HG03354 (cell line): Measurements from ENCODE around the gene ATP6V1C2.
A peak's percentile ranks its signal among the peaks of the same experiment; 100 is the strongest.
"Not testable (repeated sequence)": the region's sequence is repeated elsewhere in the genome, so short reads cannot be mapped to it uniquely, and the experiment has no call there.

ENCODE experiments used
- ATAC-seq: cut with Tn5 transposase; IDR thresholded peaks from one replicate; pipeline ENCODE4 v1.9.1; 2021; ENCODE audit warnings: mild to moderate bottlenecking; ENCODE audit not compliant: unreplicated experiment, poor library complexity, severe bottlenecking

Gene ATP6V1C2

DNA sequence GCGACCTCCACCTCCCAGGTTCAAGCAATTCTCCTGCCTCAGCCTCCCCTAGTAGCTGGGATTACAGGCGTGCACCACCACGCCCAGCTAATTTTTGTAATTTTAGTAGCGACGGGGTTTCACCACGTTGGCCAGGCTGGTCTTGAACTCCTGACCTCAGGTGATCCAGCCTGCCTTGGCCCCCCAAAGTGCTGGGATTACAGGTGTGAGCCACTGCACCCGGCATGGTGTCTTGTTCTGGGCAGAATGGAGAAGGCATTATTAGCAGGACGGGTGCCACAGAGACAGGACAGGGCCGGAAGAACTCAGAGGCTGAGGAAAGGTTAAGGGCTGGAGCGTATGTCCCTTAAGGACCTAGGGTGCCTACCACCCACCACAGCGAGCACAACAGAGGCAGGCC lies 59.4 kb downstream of the ATP6V1C2 start:
- not testable (repeated sequence) for ATAC-seq

DNA sequence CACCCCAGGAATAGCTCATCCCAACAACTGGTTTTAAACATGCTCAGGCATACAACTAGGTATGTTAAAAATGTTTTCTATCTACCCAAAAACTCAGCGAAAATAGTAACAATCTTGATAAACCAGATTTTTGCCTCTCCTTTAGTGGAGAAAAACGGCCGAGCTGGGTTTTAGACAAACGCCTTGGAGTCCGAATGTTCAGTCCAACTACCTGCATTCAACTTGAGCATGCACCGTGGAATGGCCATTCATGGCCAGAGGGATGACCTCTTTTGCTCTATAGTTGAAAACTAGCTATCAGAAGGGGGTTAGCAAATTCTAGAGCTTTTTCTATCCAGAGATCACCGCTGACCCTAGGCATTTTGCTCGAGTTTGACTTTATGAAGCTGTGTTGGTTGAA lies 60.3 kb downstream of the ATP6V1C2 start:
- ATAC-seq: no peak

DNA sequence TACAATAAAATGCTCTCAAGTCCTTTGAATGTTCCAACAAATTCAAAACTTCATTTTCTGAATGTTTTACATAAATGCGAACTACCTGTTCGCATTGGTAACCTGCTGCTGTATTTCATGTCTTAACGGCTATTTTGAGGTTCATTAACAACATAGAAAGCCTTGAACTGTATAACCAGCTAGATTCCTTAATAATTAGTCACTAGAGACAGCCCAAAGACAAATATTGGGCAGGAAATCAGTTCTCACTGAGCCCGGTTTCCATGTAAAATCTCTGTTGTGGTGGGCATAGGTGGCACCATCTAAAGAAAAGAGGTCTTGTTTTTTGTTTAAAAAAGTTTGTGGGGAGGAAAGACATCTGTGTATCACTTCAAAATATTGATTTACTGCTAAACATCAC lies 62.0 kb downstream of the ATP6V1C2 start:
- ATAC-seq: no peak

DNA sequence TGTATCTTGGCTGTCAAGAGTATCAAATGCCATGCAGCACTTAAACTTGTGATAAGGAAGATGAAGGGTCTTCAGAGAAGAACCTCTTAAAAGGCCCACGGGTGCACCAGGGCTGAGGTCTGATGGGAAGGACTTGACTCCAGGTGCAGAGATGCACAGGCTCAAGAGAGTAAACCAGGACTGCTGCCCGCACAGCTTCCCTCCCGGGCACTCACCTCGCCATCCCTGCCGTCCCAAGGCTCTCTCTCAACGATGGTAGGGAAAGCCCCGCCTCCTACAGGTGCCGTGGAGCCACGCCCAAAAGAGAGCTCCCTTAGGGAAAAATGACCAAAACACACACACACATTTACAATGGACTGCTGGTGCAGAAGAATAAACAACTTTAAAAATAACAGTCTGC lies 63.3 kb downstream of the ATP6V1C2 start:
- ATAC-seq: no peak

DNA sequence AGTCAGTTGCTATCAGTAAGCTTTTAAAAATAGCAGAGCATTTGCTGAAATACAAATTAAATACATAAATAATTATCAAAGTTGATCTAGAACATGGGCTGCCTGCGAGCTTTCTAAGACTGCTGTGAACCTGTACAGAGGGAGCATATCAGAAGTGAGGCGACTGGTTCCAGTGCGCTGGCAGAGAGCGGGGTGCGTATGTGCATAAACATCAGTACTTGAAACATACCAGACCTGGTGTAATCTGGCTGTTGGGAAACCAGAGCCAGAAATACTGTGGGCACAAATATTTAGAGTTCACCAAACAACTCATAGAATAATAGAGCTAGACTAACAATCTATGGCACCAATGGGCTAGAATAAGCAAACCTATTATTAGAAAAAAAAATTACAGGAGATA lies 63.8 kb downstream of the ATP6V1C2 start:
- ATAC-seq: no peak

DNA sequence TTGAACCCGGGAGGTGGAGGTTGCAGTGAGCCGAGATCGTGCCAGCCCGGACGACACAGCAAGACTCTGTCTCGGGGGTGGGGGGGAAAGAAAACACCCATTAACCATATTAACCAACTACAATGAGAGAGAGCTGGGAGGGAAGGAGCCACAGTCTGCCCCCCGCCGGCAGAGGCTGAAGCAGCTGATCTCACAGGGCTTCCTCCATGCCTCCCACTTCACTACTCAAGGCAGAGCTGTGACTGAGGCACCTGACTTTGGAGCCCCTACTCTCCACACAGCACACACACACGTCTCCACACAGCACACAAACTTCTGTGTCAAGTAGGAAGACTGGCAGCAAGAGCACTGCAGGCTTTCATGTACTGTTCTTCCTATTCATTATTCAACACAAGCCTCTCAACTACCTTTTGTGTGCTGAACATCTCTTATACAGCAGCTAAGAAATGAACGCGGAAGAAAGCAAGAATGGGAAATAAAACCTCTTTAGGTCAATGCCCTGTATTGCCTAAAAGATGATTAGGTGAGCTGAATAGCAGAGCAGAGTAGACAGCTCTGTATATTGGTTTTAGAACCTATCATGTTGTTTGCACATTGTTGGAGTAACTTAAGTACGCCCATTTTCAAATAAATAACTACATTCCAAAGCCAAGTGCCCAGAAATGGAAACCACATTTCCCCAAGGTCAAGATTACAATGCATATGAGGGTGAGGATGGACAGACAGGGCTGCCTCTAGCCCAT lies 65.0 kb downstream of the ATP6V1C2 start:
- no peak for ATAC-seq

DNA sequence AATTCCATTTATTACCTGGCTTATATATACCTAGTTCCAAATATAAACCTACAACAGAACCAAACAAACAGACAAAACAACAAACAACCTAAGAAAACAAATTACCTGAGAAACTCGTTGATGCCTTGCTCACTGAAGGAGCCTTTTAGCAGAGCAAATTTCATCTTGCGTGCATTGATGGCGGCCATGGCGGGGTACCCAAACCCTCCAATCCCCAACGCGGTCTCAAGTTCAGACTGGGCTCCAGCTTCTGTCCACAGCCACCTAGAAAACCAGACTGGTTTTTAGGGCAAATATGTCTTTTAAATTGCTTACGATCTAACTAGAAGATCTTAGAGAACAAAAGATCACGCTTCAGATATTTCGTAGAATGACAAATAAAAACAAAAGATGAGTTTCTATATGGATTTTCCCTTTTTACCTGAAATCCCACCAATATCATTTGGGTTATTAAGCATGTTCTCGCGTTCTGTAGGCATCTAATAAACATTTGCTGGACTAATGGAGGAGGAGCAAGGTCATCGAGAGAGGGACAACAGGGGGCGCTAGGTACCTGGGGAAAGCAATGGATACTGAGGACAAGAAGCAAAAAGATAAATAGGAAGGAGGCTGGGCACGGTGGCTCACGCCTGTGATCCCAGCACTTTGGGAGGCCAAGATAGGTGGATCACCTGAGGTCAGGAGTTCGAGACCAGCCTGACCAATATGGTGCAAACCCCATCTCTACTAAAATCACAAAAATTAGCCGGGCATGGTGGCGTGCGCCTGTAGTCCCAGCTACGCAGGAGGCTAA lies 65.9 kb downstream of the ATP6V1C2 start:
- ATAC-seq: no peak

DNA sequence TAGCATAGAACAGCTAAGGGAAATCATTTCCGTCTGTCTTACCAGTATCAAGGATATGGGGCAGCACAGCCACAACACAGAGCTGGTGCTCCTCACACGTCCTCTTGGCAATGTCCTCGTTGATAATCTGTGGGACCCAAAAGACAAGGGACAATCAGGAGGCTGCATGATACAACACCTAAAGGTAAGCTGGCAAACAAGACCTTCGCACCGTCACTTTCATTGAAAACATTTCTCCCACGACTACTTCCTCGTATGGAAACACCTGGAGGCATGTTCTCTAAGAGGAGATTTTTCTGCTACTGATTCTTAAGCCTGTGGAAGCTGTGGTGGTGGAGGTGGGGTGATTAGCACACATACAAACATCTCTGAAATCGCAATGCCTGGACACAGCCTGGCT lies 67.4 kb downstream of the ATP6V1C2 start:
- no peak for ATAC-seq

DNA sequence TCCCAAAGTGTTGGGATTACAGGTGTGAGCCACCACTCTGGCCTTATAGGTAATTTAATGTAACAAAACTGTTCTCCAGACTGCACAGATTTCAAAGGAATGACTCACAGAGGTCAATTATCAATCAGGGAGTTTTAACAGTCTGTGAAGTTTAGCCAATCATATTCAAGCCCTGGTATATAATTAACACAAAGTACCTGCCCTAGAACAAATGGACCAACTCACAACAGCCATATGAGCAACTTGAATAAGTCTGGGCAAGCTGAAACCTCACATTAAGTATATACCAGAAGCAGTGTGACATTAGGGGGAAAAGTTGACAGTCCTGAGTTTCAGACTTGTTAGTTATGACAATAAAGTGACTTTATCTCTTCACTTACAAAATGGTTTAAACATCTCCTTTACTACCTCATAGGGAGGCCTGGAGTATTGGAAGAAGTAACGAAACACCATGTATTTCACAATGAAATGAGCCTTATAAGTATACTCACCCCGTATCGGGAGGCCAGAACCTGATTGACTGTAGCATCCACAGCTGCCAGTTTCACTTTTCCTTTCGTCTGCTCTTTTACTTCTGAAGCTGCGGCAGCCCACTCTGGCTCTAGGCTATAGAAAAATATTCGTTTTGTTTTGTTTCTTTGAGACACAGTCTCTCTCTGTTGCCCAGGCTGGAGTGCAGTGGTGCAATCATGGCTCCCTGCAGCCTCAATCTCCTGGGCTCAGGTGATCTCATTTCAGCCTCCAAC lies 69.0 kb downstream of the ATP6V1C2 start:
- peak; percentile 94 for ATAC-seq

DNA sequence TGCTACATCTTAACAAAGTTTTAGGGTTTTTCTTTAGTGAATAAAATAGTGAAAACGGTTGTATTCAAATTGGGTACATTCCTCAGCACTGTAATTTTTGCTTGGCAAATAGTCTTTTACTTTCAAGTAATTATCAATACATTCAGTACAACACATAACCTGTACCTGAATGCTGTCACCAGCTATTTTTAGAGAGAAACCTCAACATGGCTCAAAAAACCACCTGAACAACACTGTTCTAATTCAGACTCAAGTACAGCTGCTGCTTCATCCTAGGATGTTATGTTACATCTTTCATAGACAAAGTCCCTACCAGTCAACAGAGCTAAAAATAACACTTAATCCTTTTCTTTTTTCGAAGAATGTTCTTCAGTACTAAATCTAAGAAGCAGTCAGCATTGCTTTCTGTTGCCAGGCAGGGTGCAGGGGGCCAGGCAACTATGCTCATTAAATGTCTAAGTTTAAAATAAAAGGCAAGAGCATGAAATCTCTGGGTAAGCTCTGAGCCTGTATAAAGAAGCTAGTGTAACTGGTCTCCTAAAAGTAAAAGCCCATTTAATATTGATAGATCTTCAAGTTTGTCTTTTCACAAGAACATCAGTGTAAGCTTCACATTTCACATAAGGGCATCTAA lies 70.7 kb downstream of the ATP6V1C2 start:
- ATAC-seq: peak; percentile 39

DNA sequence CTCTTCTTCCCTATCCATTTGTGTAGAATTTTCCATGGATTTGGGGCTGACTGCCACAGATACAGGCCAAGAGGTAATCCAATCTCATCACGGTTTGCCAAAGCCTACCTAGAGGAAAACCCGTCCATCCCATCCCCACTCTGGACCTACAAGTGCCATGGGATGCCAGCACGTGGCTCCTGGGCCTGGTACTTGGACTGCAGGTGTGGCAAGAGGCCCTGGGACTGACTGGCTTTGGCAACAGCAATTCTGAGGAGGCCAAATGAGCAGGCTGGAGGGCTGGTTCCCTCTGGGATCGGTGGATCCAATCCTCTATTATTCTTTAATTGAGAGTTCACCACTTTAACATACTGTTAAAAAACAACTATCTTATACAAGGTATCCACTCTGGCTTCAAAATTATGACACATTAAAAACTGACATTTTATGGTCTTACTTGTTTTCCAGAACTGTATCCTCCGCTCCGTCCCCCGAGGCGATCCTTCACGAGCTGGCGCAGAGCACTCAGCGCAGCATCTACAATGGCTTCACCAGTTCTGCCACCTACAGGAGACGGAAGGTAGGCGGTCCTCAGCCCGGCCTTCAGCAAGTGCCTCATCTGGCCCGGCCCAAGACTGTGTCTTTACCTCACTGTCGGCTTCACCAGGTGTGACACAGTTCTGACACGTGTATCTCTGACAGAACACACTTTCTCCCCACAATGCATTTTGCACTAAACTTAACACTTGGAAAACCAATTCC lies 71.4 kb downstream of the ATP6V1C2 start:
- no peak for ATAC-seq

DNA sequence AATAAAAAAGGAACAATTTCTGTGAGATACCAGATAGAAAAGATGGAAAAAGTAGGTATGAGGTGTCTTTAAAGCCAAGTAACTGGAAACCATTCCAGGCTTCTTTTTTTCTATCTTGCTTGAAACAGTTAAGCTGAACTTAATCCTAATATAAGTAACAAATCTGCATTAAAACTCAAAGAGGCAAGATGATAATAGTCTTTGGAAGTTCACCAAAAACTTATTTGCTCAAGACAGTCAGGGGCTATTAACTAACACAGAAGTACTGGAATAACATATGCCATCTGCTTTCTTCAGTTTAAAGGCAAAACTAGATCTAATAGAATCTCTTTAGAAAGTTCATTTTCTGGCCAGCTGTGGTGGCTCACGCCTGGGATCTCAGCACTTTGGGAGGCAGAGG lies 72.4 kb downstream of the ATP6V1C2 start:
- ATAC-seq: no peak

DNA sequence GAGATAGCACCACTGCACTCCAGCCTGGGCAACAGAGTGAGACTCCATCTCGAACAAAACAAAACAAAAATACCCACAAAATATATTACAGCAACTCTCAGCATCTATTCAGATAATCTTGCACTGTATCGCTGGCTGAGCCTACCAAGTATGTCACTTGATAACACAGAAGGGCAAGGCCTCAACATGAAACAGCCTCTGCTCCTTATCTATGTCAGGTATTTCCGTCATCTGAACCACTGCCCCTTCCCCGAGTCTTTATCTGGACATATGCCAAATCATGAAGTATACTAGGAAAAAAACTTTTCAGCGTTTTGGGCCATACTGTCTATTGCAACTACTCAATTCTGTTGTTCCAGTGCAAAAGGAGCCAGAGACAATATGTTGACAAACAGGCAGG lies 73.4 kb downstream of the ATP6V1C2 start:
- no peak for ATAC-seq

DNA sequence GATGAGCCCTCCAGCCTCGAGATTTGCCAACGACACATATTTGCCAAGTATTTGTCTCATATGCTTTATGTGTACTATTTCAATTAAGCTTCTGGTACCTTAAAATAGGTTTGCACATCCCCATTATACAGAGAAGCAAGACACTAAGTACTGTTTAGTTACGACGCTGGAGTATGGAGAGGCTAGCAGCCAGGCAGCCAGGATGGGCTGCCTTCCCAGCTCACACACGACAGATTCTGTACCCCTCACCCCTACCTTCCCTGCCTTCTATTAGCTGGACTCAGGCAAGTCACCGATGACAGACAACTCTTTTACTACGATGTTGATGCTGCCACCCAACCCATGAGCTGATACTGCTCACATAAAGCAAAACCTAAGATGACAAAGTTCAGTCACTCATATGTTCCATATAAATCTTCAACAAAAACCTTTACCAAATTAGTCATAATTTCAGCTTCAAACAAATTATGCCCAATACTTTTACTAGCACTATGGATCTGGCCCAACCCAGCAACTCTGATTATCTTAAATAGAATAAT lies 74.1 kb downstream of the ATP6V1C2 start:
- no peak for ATAC-seq

DNA sequence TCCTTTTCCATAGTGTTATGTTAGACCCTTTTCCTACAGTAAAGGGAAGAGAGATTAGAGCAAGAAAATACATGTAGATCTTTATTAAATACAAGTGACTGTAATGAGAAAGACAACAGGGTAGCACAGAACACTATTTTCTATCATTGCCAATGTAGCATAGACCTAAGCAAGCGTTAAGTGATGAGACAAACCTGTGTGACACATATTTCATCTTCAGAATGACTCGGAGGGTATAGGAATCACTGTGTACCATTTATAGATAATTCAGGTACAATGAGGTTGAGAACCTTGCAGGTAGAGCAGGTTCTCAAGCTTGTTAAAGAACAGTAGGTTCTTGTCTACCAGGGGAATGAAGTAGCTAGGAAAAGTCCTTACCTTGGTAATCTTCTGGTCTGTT lies 75.3 kb downstream of the ATP6V1C2 start:
- ATAC-seq: no peak

DNA sequence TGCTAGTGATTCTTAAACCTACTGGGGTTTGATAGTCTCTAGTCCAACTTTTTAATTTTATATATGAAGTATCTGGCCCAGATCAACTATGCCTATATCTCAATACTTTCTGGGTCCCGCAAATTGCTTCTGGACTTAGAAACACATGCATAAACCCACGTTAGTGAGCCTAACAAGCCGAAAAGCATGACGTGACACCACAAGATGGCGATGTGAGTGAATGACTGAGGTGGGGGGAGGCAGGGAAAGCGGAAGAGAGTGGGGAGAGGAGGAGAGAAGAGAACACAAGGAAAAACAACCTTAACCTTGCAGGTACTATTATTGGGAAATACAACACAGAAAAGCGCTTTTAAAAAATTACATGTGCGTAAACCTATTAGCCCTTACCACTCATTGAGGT lies 77.4 kb downstream of the ATP6V1C2 start:
- ATAC-seq: no peak

DNA sequence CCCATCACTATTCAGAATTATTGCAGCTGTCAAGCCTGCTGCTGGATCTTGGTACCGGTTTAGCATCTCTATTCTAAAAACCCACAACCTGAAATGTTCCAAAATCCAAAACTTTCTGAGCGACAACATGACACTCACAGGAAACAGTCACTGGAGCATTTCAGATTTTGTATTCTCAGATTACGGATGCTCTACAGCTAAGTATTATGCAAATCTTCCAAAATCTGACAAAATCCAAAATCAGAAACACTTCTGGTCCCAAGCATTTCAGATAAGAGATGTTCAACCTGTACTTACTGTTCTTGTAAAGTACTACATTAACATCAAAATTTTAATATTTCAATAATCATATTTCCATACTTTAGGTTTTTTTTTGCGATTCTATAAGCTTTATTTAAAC lies 78.7 kb downstream of the ATP6V1C2 start:
- no peak for ATAC-seq

DNA sequence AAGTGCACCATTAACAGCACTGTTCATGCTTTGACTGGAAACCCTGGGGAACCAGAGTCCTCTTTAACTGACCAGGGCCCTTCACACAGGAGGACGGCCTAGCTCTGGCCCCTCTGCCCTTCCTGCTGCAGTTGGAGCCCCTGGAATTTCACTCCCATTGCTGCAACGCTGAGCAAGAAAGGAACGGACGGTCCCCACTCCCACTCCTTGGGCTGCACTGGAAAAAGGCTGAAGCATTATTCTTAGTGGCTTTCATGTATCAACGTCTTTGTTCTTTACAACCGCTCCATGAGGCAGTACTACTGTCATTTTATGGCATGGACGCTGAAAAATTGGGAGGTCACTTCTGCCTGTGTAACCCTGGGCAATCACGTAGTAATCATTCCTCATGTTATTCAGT lies 81.2 kb downstream of the ATP6V1C2 start:
- ATAC-seq: no peak

DNA sequence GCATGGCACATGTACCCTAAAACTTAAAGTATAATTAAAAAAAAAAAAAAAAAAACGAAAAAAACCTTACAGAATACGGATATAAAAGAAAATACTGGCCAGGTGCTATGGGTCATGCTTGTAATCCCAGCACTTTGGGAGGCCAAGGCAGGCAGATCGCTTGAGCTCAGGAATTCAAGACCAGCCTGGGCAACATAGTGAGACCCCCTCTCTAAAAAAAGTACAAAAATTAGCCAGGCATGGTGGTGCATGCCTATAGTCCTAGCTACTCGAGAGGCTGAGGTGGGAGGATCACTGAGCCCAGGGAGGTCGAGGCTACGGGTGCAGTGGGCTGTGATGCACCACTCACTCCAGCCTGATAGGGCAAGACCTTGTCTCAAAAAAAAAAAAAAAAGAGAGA lies 84.6 kb downstream of the ATP6V1C2 start:
- not testable (repeated sequence) for ATAC-seq
